GM12878 (cell line): Measurements from ENCODE around the gene SLC50A1. TPM values are rescaled to one million over a fixed set of nuclear protein-coding genes. Genes with fewer than 3 reads are reported as not detected.

Experiments
- ATAC-seq: fragments of 200-7000 bp; cut with Tn5 transposase; 3 replicates; pipeline ENCODE4 v1.9.1; 2020; ENCODE audit warnings: mild to moderate bottlenecking, moderate library complexity
- BruUV-seq: library from RNA; stranded (reverse); fragments of 400-500 nt; replicated peaks from 2 replicates; lab custom pipeline; 2021; lab: Mats Ljungman, UMichigan
- CTCF ChIA-PET: fragments of 300-600 bp; sonication (Branson Sonifier 250); formaldehyde crosslinking; extraction: SDS; loops from one replicate; lab custom pipeline; 2021; ENCODE audit warnings: inconsistent platforms; lab: Yijun Ruan, JAX
- POLR2A ChIA-PET: fragments of 350-600 bp; formaldehyde crosslinking; extraction: SDS; loops from one replicate; lab custom pipeline; 2021; ENCODE audit warnings: inconsistent platforms; lab: Charles Lee
- RAD21 ChIA-PET: fragments of 300-600 bp; sonication (Branson Sonifier 250); formaldehyde crosslinking; loops from one replicate; lab custom pipeline; 2023; ENCODE audit warnings: antibody characterized with exemption; ENCODE audit not compliant: unreplicated experiment; lab: Charles Lee
- SMC1A ChIA-PET: fragments of 300-600 bp; sonication (Branson Sonifier 250); formaldehyde crosslinking; loops from one replicate; lab custom pipeline; 2023; ENCODE audit not compliant: unreplicated experiment, uncharacterized antibody; lab: Charles Lee
- DNase-seq: peaks from one replicate; pipeline ENCODE4 v3.0.0-alpha.2; 2011; ENCODE audit warnings: low read depth, low spot score
- FAIRE-seq: peaks from 3 replicates; lab custom pipeline; 2011; peaks lifted over from hg19 to GRCh38; lab: Jason Lieb, UNC
- H2AFZ ChIP-seq: 2 replicates; pipeline ENCODE4 v1.6.0; 2011; ENCODE audit warnings: low read depth, low read length, control low read depth; ENCODE audit not compliant: control insufficient read depth
- H3K27ac ChIP-seq: 2 replicates; pipeline ENCODE4 v1.5.1; 2011; ENCODE audit warnings: control low read depth; ENCODE audit not compliant: control insufficient read depth, insufficient read depth
- H3K27me3 ChIP-seq, 2 experiments: replicated peaks in 1 of 2; 2 replicates each; pipeline versions ENCODE4 v1.6.0 to v1.6.1; 2011; ENCODE audit warnings: low read length in 1 of 2; ENCODE audit not compliant: control insufficient read depth in 2 of 2, insufficient read depth in 2 of 2
- H3K36me3 ChIP-seq, 2 experiments: 2 replicates each; pipeline ENCODE4 v1.5.1; 2011; ENCODE audit warnings: low read length in 1 of 2; ENCODE audit not compliant: control insufficient read depth in 2 of 2, insufficient read depth in 2 of 2
- H3K4me1 ChIP-seq: 2 replicates; pipeline ENCODE4 v1.6.1; 2011; ENCODE audit warnings: mild to moderate bottlenecking, low read length, moderate library complexity, mixed read lengths; ENCODE audit not compliant: control insufficient read depth, insufficient read depth
- H3K4me2 ChIP-seq: 2 replicates; pipeline ENCODE4 v1.6.0; 2011; ENCODE audit warnings: control low read depth; ENCODE audit not compliant: control insufficient read depth, insufficient read depth
- H3K4me3 ChIP-seq: fragments of 200-600 bp; sonication (generic); 2 replicates; pipeline ENCODE4 v1.5.1; 2016
- H3K79me2 ChIP-seq: 2 replicates; pipeline ENCODE4 v1.6.0; 2011; ENCODE audit warnings: low read length; ENCODE audit not compliant: control insufficient read depth, insufficient read depth
- H3K9ac ChIP-seq: 2 replicates; pipeline ENCODE4 v1.8.0; 2011; ENCODE audit warnings: low read length, control low read depth, mixed read lengths; ENCODE audit not compliant: control insufficient read depth, insufficient read depth
- H3K9me3 ChIP-seq: replicated peaks from 3 replicates; pipeline ENCODE4 v1.5.1; 2011; ENCODE audit warnings: mild to moderate bottlenecking, low read length; ENCODE audit not compliant: control insufficient read depth, insufficient read depth
- H4K20me1 ChIP-seq: 2 replicates; pipeline ENCODE4 v1.6.0; 2011; ENCODE audit not compliant: control insufficient read depth, insufficient read depth
- ATF7 ChIP-seq: fragments of 450-650 bp; IDR thresholded peaks from 2 replicates; pipeline ENCODE4 v1.6.1; 2016; ENCODE audit warnings: low read depth, mild to moderate bottlenecking
- BCLAF1 ChIP-seq: fragments of 450-650 bp; IDR thresholded peaks from 2 replicates; pipeline ENCODE4 v1.6.1; 2017; ENCODE audit warnings: antibody characterized with exemption, mild to moderate bottlenecking, moderate library complexity
- BMI1 ChIP-seq: fragments of 450-650 bp; IDR thresholded peaks from 2 replicates; pipeline ENCODE4 v1.6.1; 2016; ENCODE audit warnings: mild to moderate bottlenecking, moderate library complexity, borderline replicate concordance
- EZH2 ChIP-seq: IDR thresholded peaks from 2 replicates; pipeline ENCODE4 v1.6.1; 2012; ENCODE audit warnings: low read depth, mild to moderate bottlenecking, control low read depth, inconsistent platforms, low read length, borderline replicate concordance; ENCODE audit not compliant: control insufficient read depth
- FOS ChIP-seq: IDR thresholded peaks from 3 replicates; pipeline ENCODE4 v1.6.1; 2011; ENCODE audit warnings: borderline replicate concordance; ENCODE audit not compliant: insufficient read length; ENCODE audit errors: extremely low read depth
- IKZF1 ChIP-seq: fragments of 450-650 bp; conservative IDR thresholded peaks from 2 replicates; pipeline ENCODE4 v1.6.1; 2017; ENCODE audit warnings: antibody characterized with exemption, mild to moderate bottlenecking
- JUND ChIP-seq: IDR thresholded peaks from 2 replicates; pipeline ENCODE4 v1.6.1; 2012; ENCODE audit warnings: low read depth, mild to moderate bottlenecking, low read length, improper control_type of control experiment, moderate library complexity
- NBN ChIP-seq: fragments of 450-650 bp; IDR thresholded peaks from 2 replicates; pipeline ENCODE4 v1.6.1; 2016
- NR2F1 ChIP-seq: fragments of 450-650 bp; conservative IDR thresholded peaks from 2 replicates; pipeline ENCODE4 v1.6.1; 2017; ENCODE audit warnings: mild to moderate bottlenecking
- POLR2A ChIP-seq: IDR thresholded peaks from 2 replicates; pipeline ENCODE4 v1.6.1; 2011; ENCODE audit warnings: low read depth, mild to moderate bottlenecking, low read length
- SMAD1 ChIP-seq: fragments of 450-650 bp; IDR thresholded peaks from 2 replicates; pipeline ENCODE4 v1.6.1; 2018; ENCODE audit warnings: mild to moderate bottlenecking, low read depth; ENCODE audit not compliant: partially characterized antibody
- SMAD5 ChIP-seq: IDR thresholded peaks from 2 replicates; pipeline ENCODE4 v1.6.1; 2016; ENCODE audit warnings: antibody characterized with exemption, low read depth
- STAT1 ChIP-seq: fragments of 450-650 bp; conservative IDR thresholded peaks from 2 replicates; pipeline ENCODE4 v1.6.1; 2014; ENCODE audit warnings: antibody characterized with exemption, mild to moderate bottlenecking
- TCF7 ChIP-seq: IDR thresholded peaks from 2 replicates; pipeline ENCODE4 v1.6.1; 2014; ENCODE audit warnings: antibody characterized with exemption, borderline replicate concordance
- ZNF384 ChIP-seq: IDR thresholded peaks from 2 replicates; pipeline ENCODE4 v1.6.1; 2012; ENCODE audit warnings: low read depth, mild to moderate bottlenecking, low read length, improper control_type of control experiment, borderline replicate concordance
- ZNF622 ChIP-seq: fragments of 450-650 bp; IDR thresholded peaks from 2 replicates; pipeline ENCODE4 v1.6.1; 2017; ENCODE audit warnings: mild to moderate bottlenecking, inconsistent platforms
- ZSCAN29 ChIP-seq: fragments of 450-650 bp; IDR thresholded peaks from 2 replicates; pipeline ENCODE4 v1.6.1; 2017; ENCODE audit warnings: mild to moderate bottlenecking, moderate library complexity
- WGBS: methylation state at CpG from one replicate; pipeline ENCODE4 v1.1.6; 2016; ENCODE audit warnings: low lambda C conversion rate; ENCODE audit not compliant: insufficient replicate concordance, insufficient coverage; ENCODE audit errors: missing lambda C conversion rate; 5-methylcytosine and 5-hydroxymethylcytosine counted together
- in situ Hi-C: fragments of 300-500 bp; cut with MboI; formaldehyde crosslinking; loops from 9 replicates; pipeline ENCODE4 v1.14.3; 2018; ENCODE audit warnings: mixed read lengths
- intact Hi-C: fragments of 100-400 bp; cut with micrococcal nuclease; formaldehyde crosslinking; loops from one replicate; pipeline ENCODE4 v1.14.2; 2022; ENCODE audit not compliant: unreplicated experiment
- polyA plus RNA-seq, 11 experiments: library from polyadenylated mRNA; depleted of rRNA in 4 of 11; unstranded in 6 of 11; stranded (reverse) in 5 of 11; fragments of >200 nt; fragmentation: Nextera tagmentation in 4 of 11; fragmentation: Illumina TruSeq in 1 of 11; extraction: Ambion mirVana in 4 of 11; extraction: Trizol in 1 of 11; gene quantifications; 1 replicate in 1 of 11; 2 replicates in 10 of 11; pipeline versions ENCODE4 v1.2.1 to v1.2.3, GENCODE V29; 2011 to 2016; ENCODE audit warnings: inconsistent platforms in 2 of 11, missing spikeins in 2 of 11, low read depth in 1 of 11
- total RNA-seq, 4 experiments: library from RNA; depleted of rRNA in 3 of 4; stranded (reverse); fragments of >200 nt in 3 of 4; fragmentation: Illumina TruSeq in 1 of 4; extraction: Trizol in 1 of 4; gene quantifications; 2 replicates each; pipeline versions ENCODE4 v1.2.1 to v1.2.3, GENCODE V29; 2013 to 2021

The SLC50A1 gene
- total and polyA plus RNA-seq, 10 of the 15 experiments (the other 5 are each of a cell fraction or from before 2014, with no cell fraction given) = 32.5 to 85.6 (median 54.0) TPM

GRCh38 chr1:155108296-155108695 is 27.4 kb upstream of the SLC50A1 start:
- RAD21 ChIA-PET = no interaction called here
- POLR2A ChIA-PET = interaction anchor here (0.6 to 1.3 kb wide), 2 partner anchors 12 to 253 kb away, joined by 3 read pairs; no protein-coding TSS in a partner anchor
- DNase-seq (no peak), ATAC-seq (no peak)
- Histone ChIP-seq H3K9me3 (no peaks in the 10 kb centered on the region), H4K20me1 (no peaks in the 10 kb centered on the region), H3K4me3 (no peak overlapping the region), H3K4me2 (no peak overlapping the region), H2AFZ (no peak overlapping the region)
- no TSS peak for BruUV-seq
- intact Hi-C loops = no loop called here
- no peak for TF ChIP-seq NR2F1
- TF ChIP-seq ZSCAN29 = no peak
- TF ChIP-seq NBN = no peak
- TF ChIP-seq ATF7 = no peak
- TF ChIP-seq SMAD1 = no peak
- no peak for TF ChIP-seq FOS
- no peak for TF ChIP-seq TCF7
- no peak for TF ChIP-seq IKZF1
- no peak for TF ChIP-seq POLR2A
- no peak for TF ChIP-seq JUND
- TF ChIP-seq STAT1 = no peak
- TF ChIP-seq ZNF384 = no peak
- no peak for TF ChIP-seq ZNF622
- no peak for TF ChIP-seq SMAD5
- no peak for TF ChIP-seq BMI1
- no peak for TF ChIP-seq BCLAF1
- TF ChIP-seq EZH2 = no peak
- TF ChIP-seq, all 136 proteins: peak for 0
- H3K79me2 ChIP-seq = no peaks in the 10 kb centered on the region
- H3K4me1 ChIP-seq = no peaks in the 10 kb centered on the region
- CTCF ChIA-PET = interaction anchor here (0.8 to 3.0 kb wide), 5 partner anchors 10 to 65 kb away, joined by 3 to 9 read pairs (median 3); partner anchors contain the start of gene KRTCAP2
- H3K27ac ChIP-seq = no peak overlapping the region
- no peak for FAIRE-seq
- no peaks in the 10 kb centered on the region for H3K27me3 ChIP-seq
- H3K36me3 ChIP-seq = no peaks in the 10 kb centered on the region
- SMC1A ChIA-PET = interaction anchor here (1.0 to 1.6 kb wide), 2 partner anchors 16 to 64 kb away, joined by 5 to 6 read pairs; partner anchors contain the start of gene KRTCAP2
- whole genome bisulfite sequencing = 73% methylated on average over 5 of the region's 5 CpGs
- in situ Hi-C loops = no loop called here
- H3K9ac ChIP-seq = no peak overlapping the region
